Measurements from ENCODE around the gene PTPRN2. TPM values are rescaled to one million over a fixed set of nuclear protein-coding genes. Genes with fewer than 3 reads are reported as not detected.

Gene PTPRN2
- total and polyA plus RNA-seq, 2 of the 13 experiments (the other 11 are each of a cell fraction or from before 2014, with no cell fraction given) = 2.5 to 24.2 TPM

DNA sequence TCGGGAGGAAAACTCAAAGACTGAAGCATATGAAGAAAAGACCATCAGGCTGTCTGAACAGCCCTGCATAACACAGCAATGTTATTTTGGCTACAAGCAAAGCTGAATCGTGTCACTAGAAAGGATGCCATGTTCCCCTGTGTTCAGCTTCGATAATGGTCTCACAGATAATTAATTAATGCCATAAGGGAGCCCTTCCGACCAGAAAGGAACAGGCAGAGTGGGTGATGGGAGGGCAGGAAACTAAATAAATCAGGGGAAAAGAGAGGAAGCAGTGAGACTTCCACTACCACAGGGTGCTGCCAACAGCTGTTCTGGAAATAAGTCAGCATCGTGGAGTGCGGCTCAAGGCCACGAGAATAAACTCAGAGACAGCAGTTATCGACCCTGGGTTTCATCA, 3.2 kb downstream of the PTPRN2 start:
- H3K9ac ChIP-seq (ENCODE audit: insufficient read depth, low read depth, low read length) = peak overlapping the region; percentile 42; the same call in 1 of the 2 replicates
- peak overlapping the region; percentile 81; the same call in 1 of the 2 replicates for H3K4me2 ChIP-seq (ENCODE audit: low read depth, low read length)
- H3K36me3 ChIP-seq (replicated peaks in 1 of 2; ENCODE audit: control insufficient read depth in 1 of 2, insufficient read depth in 2 of 2, low read length in 2 of 2) = peaks cover 0 to 7% of the 10 kb centered on the region in 2 experiments; a peak in 2 of 5 replicates
- POLR2A ChIA-PET = no interaction called here
- BruUV-seq (replicated peaks) = no TSS peak
- no peaks in the 10 kb centered on the region; a peak in 1 of 5 replicates for H3K27me3 ChIP-seq (ENCODE audit: control insufficient read depth in 1 of 2, insufficient read depth in 2 of 2, low read length in 2 of 2)
- ATAC-seq = no peak
- H3K4me1 ChIP-seq (ENCODE audit: insufficient read depth, low read length) = peaks cover 85% of the 10 kb centered on the region
- no peaks in the 10 kb centered on the region for H4K20me1 ChIP-seq (ENCODE audit: insufficient read depth, low read length)
- intact Hi-C loops (cut with micrococcal nuclease; ENCODE audit: unreplicated experiment) (loop anchor here (5.0 kb wide), 1 partner anchor 87 kb away; no protein-coding TSS in a partner anchor), in situ Hi-C loops (cut with HindIII; ENCODE audit: extremely low pct_ligation_motif_present, low pct_unique_long_range_greater_than_20kb) (no loop called here)
- no peak overlapping the region for H3K4me3 ChIP-seq (replicated peaks in 1 of 3; ENCODE audit: insufficient read depth in 1 of 3, low read depth in 2 of 3, low read length in 3 of 3)
- FAIRE-seq = no peak
- DNase-seq (ENCODE audit: low spot score) = no peak
- peaks cover 52% of the 10 kb centered on the region for H3K79me2 ChIP-seq (ENCODE audit: insufficient read depth, low read length)
- CTCF ChIA-PET (ENCODE audit: low intra/inter-chr PET ratio, low total read pairs) = no interaction called here
- H2AFZ ChIP-seq (ENCODE audit: low read length) = no peak overlapping the region
- H3K27ac ChIP-seq (ENCODE audit: extremely low read length, insufficient read depth, low read length) = peak overlapping the region; percentile 89
- peaks cover 5% of the 10 kb centered on the region for H3K9me3 ChIP-seq (ENCODE audit: low read length)
- 83% methylated on average over 8 of the region's 8 CpGs for WGBS (ENCODE audit: low lambda C conversion rate)
- no peak for TF ChIP-seq GMEB2 (CRISPR knock-in tag; IDR thresholded peaks at IDR 0.05; ENCODE audit: low read depth)
- no peak for TF ChIP-seq ZFP82 (CRISPR knock-in tag; IDR thresholded peaks at IDR 0.05; ENCODE audit: borderline replicate concordance)
- no peak for TF ChIP-seq SP5 (CRISPR knock-in tag; IDR thresholded peaks at IDR 0.05; ENCODE audit: borderline replicate concordance, low read depth)
- TF ChIP-seq RNF2 (conservative IDR thresholded peaks at IDR 0.05; ENCODE audit: low read depth) = no peak
- TF ChIP-seq FOXK2 (IDR thresholded peaks at IDR 0.05) = no peak
- TF ChIP-seq ZNF547 (CRISPR knock-in tag; IDR thresholded peaks at IDR 0.05) = no peak
- TF ChIP-seq U2AF2 (IDR thresholded peaks at IDR 0.05; ENCODE audit: low read depth, low read length) = no peak
- no peak for TF ChIP-seq ZMAT3 (CRISPR knock-in tag; conservative IDR thresholded peaks at IDR 0.05)
- TF ChIP-seq, protein P1, sequence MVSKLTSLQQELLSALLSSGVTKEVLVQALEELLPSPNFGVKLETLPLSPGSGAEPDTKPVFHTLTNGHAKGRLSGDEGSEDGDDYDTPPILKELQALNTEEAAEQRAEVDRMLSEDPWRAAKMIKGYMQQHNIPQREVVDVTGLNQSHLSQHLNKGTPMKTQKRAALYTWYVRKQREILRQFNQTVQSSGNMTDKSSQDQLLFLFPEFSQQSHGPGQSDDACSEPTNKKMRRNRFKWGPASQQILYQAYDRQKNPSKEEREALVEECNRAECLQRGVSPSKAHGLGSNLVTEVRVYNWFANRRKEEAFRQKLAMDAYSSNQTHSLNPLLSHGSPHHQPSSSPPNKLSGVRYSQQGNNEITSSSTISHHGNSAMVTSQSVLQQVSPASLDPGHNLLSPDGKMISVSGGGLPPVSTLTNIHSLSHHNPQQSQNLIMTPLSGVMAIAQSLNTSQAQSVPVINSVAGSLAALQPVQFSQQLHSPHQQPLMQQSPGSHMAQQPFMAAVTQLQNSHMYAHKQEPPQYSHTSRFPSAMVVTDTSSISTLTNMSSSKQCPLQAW (CRISPR knock-in tag; IDR thresholded peaks at IDR 0.05) = no peak
- TF ChIP-seq ZNF10 (CRISPR knock-in tag; IDR thresholded peaks at IDR 0.05; ENCODE audit: borderline replicate concordance, low read depth) = no peak
- no peak for TF ChIP-seq MAF1 (CRISPR knock-in tag; IDR thresholded peaks at IDR 0.05; ENCODE audit: borderline replicate concordance)
- TF ChIP-seq, protein P2, sequence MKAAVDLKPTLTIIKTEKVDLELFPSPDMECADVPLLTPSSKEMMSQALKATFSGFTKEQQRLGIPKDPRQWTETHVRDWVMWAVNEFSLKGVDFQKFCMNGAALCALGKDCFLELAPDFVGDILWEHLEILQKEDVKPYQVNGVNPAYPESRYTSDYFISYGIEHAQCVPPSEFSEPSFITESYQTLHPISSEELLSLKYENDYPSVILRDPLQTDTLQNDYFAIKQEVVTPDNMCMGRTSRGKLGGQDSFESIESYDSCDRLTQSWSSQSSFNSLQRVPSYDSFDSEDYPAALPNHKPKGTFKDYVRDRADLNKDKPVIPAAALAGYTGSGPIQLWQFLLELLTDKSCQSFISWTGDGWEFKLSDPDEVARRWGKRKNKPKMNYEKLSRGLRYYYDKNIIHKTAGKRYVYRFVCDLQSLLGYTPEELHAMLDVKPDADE (CRISPR knock-in tag; IDR thresholded peaks at IDR 0.05) = no peak
- no peak for TF ChIP-seq ZNF83 (CRISPR knock-in tag; IDR thresholded peaks at IDR 0.05; ENCODE audit: borderline replicate concordance)
- no peak for TF ChIP-seq IRX3 (CRISPR knock-in tag; IDR thresholded peaks at IDR 0.05; ENCODE audit: borderline replicate concordance, low read depth)
- no peak for TF ChIP-seq TEAD2 (CRISPR knock-in tag; IDR thresholded peaks at IDR 0.05)
- TF ChIP-seq, protein P3, sequence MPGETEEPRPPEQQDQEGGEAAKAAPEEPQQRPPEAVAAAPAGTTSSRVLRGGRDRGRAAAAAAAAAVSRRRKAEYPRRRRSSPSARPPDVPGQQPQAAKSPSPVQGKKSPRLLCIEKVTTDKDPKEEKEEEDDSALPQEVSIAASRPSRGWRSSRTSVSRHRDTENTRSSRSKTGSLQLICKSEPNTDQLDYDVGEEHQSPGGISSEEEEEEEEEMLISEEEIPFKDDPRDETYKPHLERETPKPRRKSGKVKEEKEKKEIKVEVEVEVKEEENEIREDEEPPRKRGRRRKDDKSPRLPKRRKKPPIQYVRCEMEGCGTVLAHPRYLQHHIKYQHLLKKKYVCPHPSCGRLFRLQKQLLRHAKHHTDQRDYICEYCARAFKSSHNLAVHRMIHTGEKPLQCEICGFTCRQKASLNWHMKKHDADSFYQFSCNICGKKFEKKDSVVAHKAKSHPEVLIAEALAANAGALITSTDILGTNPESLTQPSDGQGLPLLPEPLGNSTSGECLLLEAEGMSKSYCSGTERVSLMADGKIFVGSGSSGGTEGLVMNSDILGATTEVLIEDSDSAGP (CRISPR knock-in tag; IDR thresholded peaks at IDR 0.05; ENCODE audit: borderline replicate concordance) = no peak
- no peak for TF ChIP-seq NFIB (CRISPR knock-in tag; IDR thresholded peaks at IDR 0.05; ENCODE audit: borderline replicate concordance)
- TF ChIP-seq HOXD1 (CRISPR knock-in tag; IDR thresholded peaks at IDR 0.05) = no peak
- TF ChIP-seq ZBTB43 (CRISPR knock-in tag; conservative IDR thresholded peaks at IDR 0.05) = no peak
